ENCODE results near the gene MPHOSPH10.

DNA sequence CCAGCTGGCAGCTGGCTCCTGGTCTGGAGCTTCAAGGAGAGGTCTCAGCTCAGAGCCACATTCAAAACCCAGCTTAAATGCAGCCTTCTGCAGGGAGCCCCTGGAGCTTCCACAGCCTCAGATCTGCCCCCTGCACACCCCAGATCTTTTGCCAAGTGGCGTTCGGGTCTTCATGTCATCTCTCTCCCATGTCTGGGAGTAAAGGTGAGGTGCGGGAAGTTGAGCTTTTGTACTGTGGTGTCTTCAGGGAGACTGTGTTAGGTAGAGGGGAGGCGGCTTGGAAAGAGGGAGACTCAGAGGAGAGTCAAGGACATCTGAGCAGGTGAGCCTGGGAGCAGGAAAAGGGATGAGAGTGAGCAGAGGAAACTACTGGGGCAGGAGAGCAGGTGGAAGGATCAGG lies 25.4 kb downstream of the MPHOSPH10 start:
- TF ChIP-seq CTCF (IDR thresholded peaks at IDR 0.05) (no peak), POLR2A (IDR thresholded peaks at IDR 0.05) (no peak)
